ENCODE data around the gene TRIP4.
"Not testable (repeated sequence)": the region's sequence is repeated elsewhere in the genome, so short reads cannot be mapped to it uniquely, and the experiment has no call there.

TRIP4 gene

GRCh38 chr15:64389036-64389435 is 1.4 kb downstream of the TRIP4 start:
- no peak for TF ChIP-seq CTCF (IDR thresholded peaks at IDR 0.05; ENCODE audit: low read depth, low read length)
- no peak for DNase-seq (ENCODE audit: extremely low read depth, low read depth)

- not testable (repeated sequence) for DNase-seq (ENCODE audit: extremely low read depth, low read depth)
These were observed 4.8 kb downstream of the TRIP4 start for GRCh38 chr15:64392471-64392870.

- TF ChIP-seq CTCF (IDR thresholded peaks at IDR 0.05; ENCODE audit: low read depth, low read length): no peak
- no peak for DNase-seq (ENCODE audit: extremely low read depth, low read depth)
These were observed 9.2 kb downstream of the TRIP4 start for GRCh38 chr15:64396789-64397188.

GRCh38 chr15:64398575-64398974 is 10.9 kb downstream of the TRIP4 start:
- TF ChIP-seq CTCF (IDR thresholded peaks at IDR 0.05; ENCODE audit: low read depth, low read length): no peak
- no peak for DNase-seq (ENCODE audit: extremely low read depth, low read depth)

- no peak for TF ChIP-seq CTCF (IDR thresholded peaks at IDR 0.05; ENCODE audit: low read depth, low read length)
- DNase-seq (ENCODE audit: extremely low read depth, low read depth): no peak
These were observed 12.9 kb downstream of the TRIP4 start for GRCh38 chr15:64400583-64400982.

- DNase-seq (ENCODE audit: extremely low read depth, low read depth): no peak
- TF ChIP-seq CTCF (IDR thresholded peaks at IDR 0.05; ENCODE audit: low read depth, low read length): no peak
These were observed 24.6 kb downstream of the TRIP4 start for GRCh38 chr15:64412216-64412615.

GRCh38 chr15:64422697-64423096 is 35.1 kb downstream of the TRIP4 start:
- TF ChIP-seq CTCF (IDR thresholded peaks at IDR 0.05; ENCODE audit: low read depth, low read length): no peak
- no peak for DNase-seq (ENCODE audit: extremely low read depth, low read depth)

GRCh38 chr15:64423970-64424369 is 36.3 kb downstream of the TRIP4 start:
- TF ChIP-seq CTCF (IDR thresholded peaks at IDR 0.05; ENCODE audit: low read depth, low read length): no peak
- DNase-seq (ENCODE audit: extremely low read depth, low read depth): no peak
